HEK293T (cell line): ENCODE results near the gene MICOS13.

Experiments used
- ARNT ChIP-seq: fragments of 450-650 bp; IDR thresholded peaks from 2 replicates; pipeline ENCODE4 v1.6.1; 2017; ENCODE audit warnings: mild to moderate bottlenecking
- CTBP1 ChIP-seq: fragments of 450-650 bp; IDR thresholded peaks from 2 replicates; pipeline ENCODE4 v1.6.1; 2016; ENCODE audit warnings: borderline replicate concordance
- ELF4 ChIP-seq: fragments of 450-650 bp; IDR thresholded peaks from 2 replicates; pipeline ENCODE4 v1.6.1; 2017; ENCODE audit warnings: antibody characterized with exemption
- FOXM1 ChIP-seq: fragments of 450-650 bp; IDR thresholded peaks from 2 replicates; pipeline ENCODE4 v1.6.1; 2017; ENCODE audit warnings: mild to moderate bottlenecking, borderline replicate concordance
- HDGF ChIP-seq: fragments of 450-650 bp; IDR thresholded peaks from 2 replicates; pipeline ENCODE4 v1.6.1; 2017; ENCODE audit warnings: antibody characterized with exemption, borderline replicate concordance
- LEF1 ChIP-seq: fragments of 450-650 bp; IDR thresholded peaks from 2 replicates; pipeline ENCODE4 v1.6.1; 2017; ENCODE audit warnings: mild to moderate bottlenecking, borderline replicate concordance
- SP1 ChIP-seq: fragments of 450-650 bp; IDR thresholded peaks from 2 replicates; pipeline ENCODE4 v1.6.1; 2017
- SUZ12 ChIP-seq: fragments of 450-650 bp; IDR thresholded peaks from 2 replicates; pipeline ENCODE4 v1.6.1; 2016; ENCODE audit warnings: mild to moderate bottlenecking
- ZNF384 ChIP-seq: fragments of 450-650 bp; IDR thresholded peaks from 2 replicates; pipeline ENCODE4 v1.6.1; 2016

DNA sequence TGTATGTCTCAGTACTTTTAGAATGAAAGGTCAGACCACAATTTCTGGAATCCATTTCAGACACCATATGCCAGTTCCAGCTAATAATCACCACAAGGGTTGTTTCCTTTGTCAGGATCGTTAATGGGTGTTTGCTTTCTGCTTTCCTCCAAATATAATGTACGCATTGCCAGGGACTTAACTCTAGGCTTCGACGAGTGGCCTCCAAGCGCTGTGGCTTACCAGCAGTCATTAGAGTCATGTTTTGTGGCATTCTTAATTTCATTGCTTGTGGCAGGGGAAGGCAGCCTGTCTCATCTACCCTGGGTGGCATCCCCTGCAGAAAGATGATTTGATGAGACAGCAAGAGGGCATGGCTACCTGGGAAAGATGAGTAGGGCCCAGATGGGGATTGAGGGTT is 34.9 kb downstream of the MICOS13 start:
- no peak for TF ChIP-seq SP1
- TF ChIP-seq SUZ12, result no peak
- TF ChIP-seq FOXM1, result no peak
- no peak for TF ChIP-seq HDGF
- no peak for TF ChIP-seq CTBP1
- TF ChIP-seq ZNF384, result no peak
- no peak for TF ChIP-seq LEF1
- no peak for TF ChIP-seq ARNT
- no peak for TF ChIP-seq ELF4
